ENCODE measurements around the gene JPH3. TPM values are rescaled to one million over a fixed set of nuclear protein-coding genes. Genes with fewer than 3 reads are reported as not detected.
"Not testable (repeated sequence)": the region's sequence is repeated elsewhere in the genome, so short reads cannot be mapped to it uniquely, and the experiment has no call there.

The JPH3 gene
- total and polyA plus RNA-seq, 12 donors: 0.06 to 0.79 (median 0.10) TPM; not detected in 6

- Histone ChIP-seq H3K27ac (no peak overlapping the region), H3K9me3 (no peaks in the 10 kb centered on the region), H3K4me1 (peaks cover 0 to 20% (median 9%) of the 10 kb centered on the region in 9 donors), H3K27me3 (no peaks in the 10 kb centered on the region), H3K36me3 (peaks cover 0 to 67% (median 0%) of the 10 kb centered on the region in 9 donors), H3K4me3 (no peak overlapping the region)
- intact Hi-C loops (cut with DNase I): no loop called here
- DNase-seq: no peak
- 73 to 84% methylated on average over 24 to 28 of the region's 28 CpGs for WGBS, 2 donors
- ATAC-seq: no peak
- TF ChIP-seq CTCF (IDR thresholded peaks at IDR 0.05): no peak
These were observed 123.4 kb downstream of the JPH3 start for GRCh38 chr16:87725596-87726235.

- H3K27ac ChIP-seq; H3K27me3 ChIP-seq; ATAC-seq; intact Hi-C loops (cut with DNase I); H3K4me3 ChIP-seq; H3K9me3 ChIP-seq; DNase-seq: not testable (repeated sequence)
- Histone ChIP-seq H3K36me3 (peaks cover 0 to 64% (median 0%) of the 10 kb centered on the region in 9 donors), H3K4me1 (peaks cover 0 to 20% (median 9%) of the 10 kb centered on the region in 9 donors)
- 96 to 97% methylated on average over 30 of the region's 40 CpGs for WGBS, 2 donors
These were observed 124.3 kb downstream of the JPH3 start for GRCh38 chr16:87726577-87726976.

GRCh38 chr16:87727346-87727745, 125.0 kb downstream of the JPH3 start:
- DNase-seq (no peak), ATAC-seq (no peak)
- TF ChIP-seq CTCF (IDR thresholded peaks at IDR 0.05): no peak
- intact Hi-C loops (cut with DNase I): no loop called here
- no peak overlapping the region for H3K27ac ChIP-seq
- H3K27me3 ChIP-seq: no peaks in the 10 kb centered on the region
- H3K4me1 ChIP-seq: peaks cover 0 to 20% (median 9%) of the 10 kb centered on the region in 9 donors
- H3K9me3 ChIP-seq: no peaks in the 10 kb centered on the region
- WGBS, 2 donors: 96 to 97% methylated on average over 16 of the region's 16 CpGs
- no peak overlapping the region for H3K4me3 ChIP-seq
- H3K36me3 ChIP-seq: peaks cover 0 to 64% (median 0%) of the 10 kb centered on the region in 9 donors

- Histone ChIP-seq H3K27ac (no peak overlapping the region), H3K4me1 (peaks cover 0 to 16% (median 7%) of the 10 kb centered on the region in 9 donors), H3K4me3 (no peak overlapping the region), H3K27me3 (no peaks in the 10 kb centered on the region), H3K36me3 (peaks cover 0 to 63% (median 0%) of the 10 kb centered on the region in 9 donors), H3K9me3 (no peaks in the 10 kb centered on the region)
- no peak for TF ChIP-seq CTCF (IDR thresholded peaks at IDR 0.05)
- 84 to 91% methylated on average over 12 of the region's 12 CpGs for WGBS, 2 donors
- ATAC-seq (no peak), DNase-seq (no peak)
- intact Hi-C loops (cut with DNase I): no loop called here
These were observed 125.7 kb downstream of the JPH3 start for GRCh38 chr16:87728026-87728425.

All from heart right ventricle (tissue), 16 donors.